Activated CD8-positive, alpha-beta memory T cell treated with anti-CD3 and anti-CD28 coated beads for 24 hours (primary cell): ENCODE results near the gene PRR11.
"Not testable (repeated sequence)": the region's sequence is repeated elsewhere in the genome, so short reads cannot be mapped to it uniquely, and the experiment has no call there.

ENCODE experiments used
- DNase-seq: peaks from one replicate; pipeline ENCODE4 v3.0.0-alpha.2; 2020

PRR11 gene

DNA sequence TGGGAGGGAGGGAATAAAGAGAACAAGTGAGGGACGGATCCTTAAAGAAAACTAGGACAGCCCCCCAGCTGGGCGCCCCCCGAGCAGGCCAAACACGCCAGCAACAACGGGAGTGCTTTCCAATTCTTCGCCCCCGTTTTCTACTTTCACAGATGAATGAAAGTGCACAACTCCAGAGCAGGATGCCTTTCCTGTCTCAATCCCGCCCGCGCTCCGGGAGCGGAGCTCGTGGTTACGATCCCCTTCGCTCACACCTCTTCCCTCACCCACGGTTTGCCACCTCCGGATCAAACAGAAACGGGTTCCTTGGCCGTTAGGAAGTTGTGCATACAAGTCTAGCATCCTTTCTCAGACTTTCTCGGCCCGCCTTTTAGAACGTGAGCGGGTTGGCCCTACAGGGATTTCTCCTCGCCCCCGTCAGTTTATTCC is 1.2 kb upstream of the PRR11 start:
- no peak for DNase-seq

GRCh38 chr17:59154721-59155438 is 666 bp upstream of the PRR11 start, which contains the start of gene SKA2:
Gene SKA2 (minus strand): TSS chr17:59155186. CDS start chr17:59155163, 23 bp downstream.
- DNase-seq, result peak; percentile 96

DNA sequence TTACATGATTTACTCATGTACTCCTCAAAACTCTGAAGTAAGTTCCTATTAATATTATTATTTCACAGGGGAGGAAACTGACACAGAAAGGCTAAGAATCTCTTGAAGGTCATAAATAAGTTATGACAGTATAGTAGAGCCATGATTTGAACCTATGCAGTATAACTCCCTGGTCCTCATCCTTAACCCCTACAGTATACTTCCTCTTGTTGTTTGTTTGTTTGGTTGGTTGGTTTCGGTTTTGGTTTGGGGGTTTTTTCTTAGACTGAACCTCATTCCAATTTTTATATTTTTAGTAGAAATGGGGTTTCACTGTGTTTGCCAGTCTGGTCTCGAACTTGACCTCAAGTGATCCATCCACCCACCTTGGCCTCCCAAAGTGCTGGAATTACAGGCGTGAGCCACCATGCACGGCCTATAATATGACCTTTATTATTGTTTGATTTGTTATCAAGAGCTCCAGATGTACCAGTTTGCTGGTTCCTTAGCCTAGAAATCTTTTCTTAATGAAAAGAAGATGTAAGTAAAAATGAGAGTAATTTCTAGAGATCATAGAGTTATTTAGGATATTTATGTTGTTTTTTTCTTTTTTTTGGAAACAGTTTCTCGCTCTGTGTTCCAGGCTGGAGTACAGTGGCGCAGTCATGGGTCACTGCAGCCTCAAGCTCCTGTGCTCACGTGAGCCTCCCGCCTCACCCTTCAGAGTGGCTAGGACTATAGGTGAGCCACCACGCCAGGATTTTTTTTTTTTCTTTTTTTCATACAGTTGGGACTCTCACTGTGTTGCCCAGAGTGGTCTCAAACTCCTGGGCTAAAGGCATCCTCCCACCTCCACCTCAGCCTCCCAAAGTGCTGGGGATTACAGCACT is 4.8 kb downstream of the PRR11 start:
- peak; percentile 24 for DNase-seq

DNA sequence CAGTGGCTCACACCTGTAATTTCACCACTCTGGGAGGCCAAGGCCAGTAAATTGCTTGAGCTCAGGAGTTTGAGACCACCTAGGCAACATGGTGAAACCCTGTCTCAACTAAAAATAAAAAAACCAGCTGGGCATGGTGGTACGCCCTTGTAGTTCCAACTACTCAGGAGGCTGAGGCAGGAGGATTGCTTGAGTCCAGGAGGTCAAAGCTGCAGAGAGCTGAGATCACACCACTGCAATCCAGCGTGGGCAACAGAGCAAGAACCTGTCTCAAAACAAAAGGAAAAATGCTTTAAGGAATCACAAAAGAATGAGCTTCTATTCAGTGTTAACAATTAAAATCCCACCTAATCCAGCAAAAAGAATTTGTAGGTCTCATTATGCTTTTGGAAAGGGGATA is 5.9 kb downstream of the PRR11 start:
- DNase-seq, result no peak

- DNase-seq, result peak; percentile 59
Observed at GRCh38 chr17:59165933-59166342, 10.4 kb downstream of the PRR11 start.

DNA sequence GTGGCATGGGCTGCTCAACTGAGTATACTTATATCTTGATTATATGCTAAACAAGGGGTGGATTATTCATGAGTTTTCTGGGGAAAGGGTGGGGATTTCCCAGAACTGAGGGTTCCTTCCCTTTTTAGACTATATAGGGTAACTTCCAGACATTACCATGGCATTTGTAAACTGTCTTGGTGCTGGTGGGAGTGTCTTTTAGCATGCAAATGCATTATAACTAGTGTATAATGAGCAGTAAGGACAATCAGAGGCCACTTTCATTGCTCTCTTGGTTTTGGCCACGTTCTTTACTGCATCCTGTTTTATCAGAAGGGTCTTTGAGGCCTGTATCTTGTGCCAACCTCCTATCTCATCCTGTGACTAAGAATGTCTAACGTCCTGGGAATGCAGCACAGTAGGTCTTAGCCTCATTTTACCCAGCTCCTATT is 12.0 kb downstream of the PRR11 start:
- DNase-seq, result no peak

GRCh38 chr17:59172436-59173004 is 17.0 kb downstream of the PRR11 start:
- no peak for DNase-seq

DNA sequence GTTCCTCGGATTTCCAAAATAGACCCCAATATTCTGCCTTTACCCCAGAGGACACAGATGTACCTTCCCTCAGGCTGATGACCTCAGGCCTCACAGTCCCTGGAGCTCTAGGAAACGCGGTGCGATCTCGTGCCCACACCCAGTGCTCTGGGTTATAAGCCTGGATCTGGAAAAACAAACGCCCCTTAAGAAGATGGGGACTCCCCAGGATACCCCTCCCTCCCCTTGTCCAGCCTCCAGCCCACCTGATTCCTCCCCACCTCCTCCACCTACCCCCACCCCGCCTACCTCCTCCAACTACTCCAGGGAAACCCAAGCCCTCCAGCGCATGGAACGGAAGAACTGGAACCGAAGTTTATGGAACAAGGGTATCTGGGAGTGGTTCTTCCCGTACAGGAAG is 19.1 kb downstream of the PRR11 start:
- no peak for DNase-seq

DNA sequence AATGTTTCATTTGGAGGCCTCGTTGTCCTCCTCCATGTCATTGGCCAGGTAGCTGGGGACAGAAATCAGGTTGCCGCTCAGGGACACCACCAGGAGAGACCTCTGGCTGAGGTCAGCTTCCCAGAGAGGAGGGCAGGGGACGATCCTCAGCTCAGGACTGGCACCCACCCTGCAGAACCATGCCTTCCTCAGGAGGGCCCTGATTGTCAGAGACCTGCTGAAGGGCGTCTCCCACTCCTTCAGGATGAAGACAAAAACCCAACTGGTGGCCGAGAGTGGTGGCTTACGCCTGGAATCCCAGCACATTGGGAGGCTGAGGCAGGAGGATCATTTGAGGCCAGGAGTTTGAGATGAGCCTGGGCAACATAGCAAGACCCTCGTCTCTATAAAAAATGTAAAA is 19.5 kb downstream of the PRR11 start:
- no peak for DNase-seq

- no peak for DNase-seq
Observed at GRCh38 chr17:59178266-59178985, 22.9 kb downstream of the PRR11 start.

DNA sequence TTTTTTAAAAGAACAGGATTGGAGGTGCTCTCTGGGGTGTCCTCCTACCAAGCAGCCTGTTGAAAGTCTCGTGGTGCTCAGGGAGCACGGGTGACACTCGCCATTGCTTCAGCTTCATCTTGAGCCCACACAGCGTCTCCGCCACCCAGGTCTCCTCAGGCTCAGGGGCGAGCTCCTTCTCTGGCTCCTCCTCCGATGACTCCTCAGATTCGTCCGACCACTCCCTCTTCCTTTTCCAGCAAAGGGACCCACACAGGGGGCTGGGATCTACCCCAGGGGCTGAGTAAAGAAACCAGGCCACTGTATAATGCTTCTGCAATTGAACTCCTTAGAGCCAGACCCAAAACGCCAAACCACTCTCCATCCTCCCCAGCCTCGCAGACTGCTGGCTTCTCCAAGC is 24.1 kb downstream of the PRR11 start:
- DNase-seq, result not testable (repeated sequence)

- DNase-seq, result no peak
Observed at GRCh38 chr17:59180626-59181025, 25.1 kb downstream of the PRR11 start.

DNA sequence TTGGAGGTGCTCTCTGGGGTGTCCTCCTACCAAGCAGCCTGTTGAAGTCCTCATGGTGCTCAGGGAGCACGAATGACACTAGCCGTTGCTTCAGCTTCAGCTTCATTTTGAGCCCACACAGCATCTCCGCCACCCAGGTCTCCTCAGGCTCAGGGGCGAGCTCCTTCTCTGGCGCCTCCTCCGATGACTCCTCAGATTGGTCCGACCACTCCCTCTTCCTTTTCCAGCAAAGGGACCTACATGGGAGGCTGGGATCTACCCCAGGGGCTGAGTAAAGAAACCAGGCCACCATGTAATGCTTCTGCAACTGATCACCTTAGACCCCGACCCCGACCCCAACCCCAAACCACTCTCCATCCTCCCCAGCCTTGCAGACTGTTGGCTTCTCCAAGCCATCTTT is 25.9 kb downstream of the PRR11 start:
- no peak for DNase-seq

DNA sequence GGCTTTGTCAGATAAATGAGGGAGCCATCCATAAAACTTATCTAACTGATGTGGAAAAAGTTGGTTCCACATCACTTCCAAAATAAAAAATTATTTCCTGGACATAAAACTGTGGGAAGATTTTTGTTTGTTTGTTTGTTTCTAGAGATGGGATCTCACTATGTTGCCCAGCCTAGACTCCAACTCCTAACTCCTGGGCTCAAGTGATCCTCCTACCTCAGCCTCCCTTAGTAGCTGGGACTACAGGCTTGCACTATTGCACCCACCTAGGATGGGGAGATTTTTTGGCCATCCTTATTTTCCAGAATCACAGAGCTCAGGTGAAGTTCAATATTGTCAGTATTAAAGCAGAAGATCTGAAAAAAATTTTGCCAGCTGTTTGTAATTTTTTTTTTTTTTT is 30.5 kb downstream of the PRR11 start:
- DNase-seq, result no peak

DNA sequence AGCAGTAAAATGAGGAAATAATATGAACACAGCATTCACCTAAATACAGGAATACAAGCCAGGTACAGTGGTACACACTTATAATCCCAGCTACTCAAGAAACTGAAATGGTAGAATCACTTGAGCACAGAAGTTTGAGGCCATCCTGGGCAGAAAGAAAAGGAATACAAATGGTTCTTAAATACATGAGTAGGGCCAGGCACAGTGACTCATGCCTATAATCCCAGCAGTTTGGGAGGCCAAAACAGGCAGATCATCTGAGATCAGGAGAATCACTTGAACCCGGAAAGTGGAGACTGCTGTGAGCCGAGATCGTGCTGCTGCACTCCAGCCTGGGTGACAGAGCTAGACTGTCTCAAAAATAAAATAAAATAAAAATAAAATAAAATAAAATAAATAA is 31.3 kb downstream of the PRR11 start:
- DNase-seq, result no peak

DNA sequence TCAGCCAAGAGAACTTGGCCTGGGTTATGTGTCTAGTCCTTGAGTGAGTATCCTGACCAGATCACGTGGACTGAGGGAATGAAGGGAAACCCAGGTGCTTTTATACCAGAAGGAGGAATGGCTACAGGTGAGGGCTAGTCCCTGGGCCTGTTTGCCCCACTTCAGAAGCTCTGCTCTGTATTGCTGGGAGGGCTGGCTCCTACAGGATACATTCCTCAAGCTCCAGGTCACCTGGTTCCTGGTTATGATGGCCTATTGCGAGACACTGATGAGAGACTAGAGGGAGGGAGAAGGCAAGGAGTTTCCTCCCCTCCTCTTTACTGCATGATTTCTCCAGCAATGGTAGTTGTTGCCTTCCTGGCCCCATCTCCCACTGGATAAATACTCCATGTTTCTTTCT is 35.3 kb downstream of the PRR11 start:
- DNase-seq, result no peak

DNA sequence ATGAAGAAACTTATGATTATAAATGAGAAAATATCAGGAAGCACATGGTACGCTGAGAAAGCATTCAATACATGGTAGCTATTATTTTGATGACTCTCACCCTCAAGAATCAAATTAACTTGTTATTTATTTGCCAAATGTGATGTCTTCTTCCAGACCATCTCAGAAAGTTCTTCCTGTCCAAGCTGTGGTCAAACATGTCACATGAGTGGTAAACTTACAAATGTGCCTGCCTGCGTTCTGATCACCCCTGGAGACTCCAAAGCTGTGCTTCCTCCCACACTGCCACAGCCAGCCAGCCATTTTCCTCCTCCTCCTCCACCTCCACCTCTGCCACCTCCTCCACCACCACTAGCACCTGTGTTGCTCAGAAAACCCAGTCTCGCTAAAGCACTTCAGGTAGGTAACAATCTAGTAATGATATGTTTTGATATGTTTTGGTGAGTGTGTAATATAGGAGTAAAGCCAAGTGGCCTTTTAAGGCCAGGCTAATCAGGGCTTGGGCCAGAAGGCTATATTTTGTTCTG is 37.9 kb downstream of the PRR11 start:
- DNase-seq, result no peak

DNA sequence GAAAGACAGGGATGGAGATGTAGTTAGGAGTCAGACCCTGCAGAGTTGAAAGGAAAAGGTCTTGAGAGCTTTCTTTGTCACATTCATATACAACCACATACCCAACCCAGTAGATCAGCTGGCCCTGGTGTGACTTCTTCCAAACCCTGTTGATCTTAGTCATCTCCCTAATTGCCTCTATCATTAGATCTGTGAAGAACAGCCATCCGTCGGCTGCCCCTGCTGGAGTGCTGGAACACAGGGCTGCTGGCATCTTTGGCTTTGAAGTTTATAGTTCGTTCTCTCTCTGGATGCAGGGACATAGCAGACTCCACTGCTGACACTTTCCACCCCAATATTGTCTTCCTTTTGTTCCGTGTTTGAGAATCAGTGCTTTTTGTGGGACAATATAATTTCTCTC is 43.9 kb downstream of the PRR11 start:
- no peak for DNase-seq

GRCh38 chr17:59202320-59202719 is 46.8 kb downstream of the PRR11 start:
- no peak for DNase-seq

- DNase-seq, result no peak
Observed at GRCh38 chr17:59219370-59219769, 63.8 kb downstream of the PRR11 start.

DNA sequence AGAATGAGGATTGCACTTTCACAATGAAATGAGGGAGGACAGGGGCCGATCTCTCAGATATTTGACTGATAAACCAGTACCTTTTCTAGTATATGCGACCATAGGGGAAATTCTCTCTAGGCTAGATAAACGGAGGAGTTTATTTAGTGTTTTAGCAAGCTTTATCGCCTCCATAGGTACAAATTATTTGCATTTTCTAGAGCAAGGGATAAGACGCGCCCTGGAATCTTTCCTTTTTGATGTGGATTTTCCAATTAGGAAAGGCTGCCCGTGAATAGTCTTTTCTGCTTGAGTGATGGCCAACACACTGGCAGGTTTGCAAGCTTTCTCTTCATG is 64.4 kb downstream of the PRR11 start:
- no peak for DNase-seq

DNA sequence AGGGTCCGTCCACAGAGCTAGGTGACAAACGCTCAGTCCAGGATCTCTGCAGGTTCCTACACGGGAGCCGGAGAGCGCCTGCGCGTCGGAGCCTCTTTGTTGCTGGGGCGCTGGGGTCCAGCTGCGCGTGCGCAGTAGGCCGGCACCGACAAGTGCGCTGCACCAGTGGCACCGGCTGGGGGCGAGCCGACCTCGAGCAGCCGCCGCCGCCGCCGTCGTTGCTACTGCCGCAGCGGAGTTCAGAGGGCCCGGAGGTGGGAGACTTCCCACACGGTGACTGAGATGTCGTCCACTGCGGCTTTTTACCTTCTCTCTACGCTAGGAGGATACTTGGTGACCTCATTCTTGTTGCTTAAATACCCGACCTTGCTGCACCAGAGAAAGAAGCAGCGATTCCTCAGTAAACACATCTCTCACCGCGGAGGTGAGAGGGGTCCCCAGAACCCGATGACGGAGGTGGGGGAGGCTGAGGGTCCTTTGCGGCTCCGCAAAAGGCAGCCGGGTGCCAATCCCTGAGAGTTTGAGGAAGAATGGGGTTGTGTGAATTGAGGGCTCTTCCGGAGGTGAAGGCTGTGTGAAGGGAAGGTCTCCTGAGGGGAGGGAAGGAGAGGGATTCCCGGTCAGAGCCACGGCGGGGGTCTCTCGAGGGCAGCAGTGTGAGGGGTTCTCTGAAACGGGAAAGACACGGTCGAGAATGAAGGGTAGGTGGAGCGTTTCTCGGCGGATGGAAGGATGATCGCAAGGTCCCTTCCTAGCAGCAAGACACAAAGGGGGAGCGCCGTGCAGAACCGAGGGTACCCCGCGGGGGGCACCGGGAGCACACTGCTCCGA is 65.0 kb downstream of the PRR11 start, which contains the start of gene GDPD1:
Gene GDPD1, plus strand, starts transcription at position 184 of the 831 bp plus-strand sequence. Its CDS starts 99 bp downstream, at position 283.
- peak; percentile 97 for DNase-seq
